Measurements from ENCODE around the gene METRN.
A peak's percentile ranks its signal among the peaks of the same experiment; 100 is the strongest.

Gene METRN

DNA sequence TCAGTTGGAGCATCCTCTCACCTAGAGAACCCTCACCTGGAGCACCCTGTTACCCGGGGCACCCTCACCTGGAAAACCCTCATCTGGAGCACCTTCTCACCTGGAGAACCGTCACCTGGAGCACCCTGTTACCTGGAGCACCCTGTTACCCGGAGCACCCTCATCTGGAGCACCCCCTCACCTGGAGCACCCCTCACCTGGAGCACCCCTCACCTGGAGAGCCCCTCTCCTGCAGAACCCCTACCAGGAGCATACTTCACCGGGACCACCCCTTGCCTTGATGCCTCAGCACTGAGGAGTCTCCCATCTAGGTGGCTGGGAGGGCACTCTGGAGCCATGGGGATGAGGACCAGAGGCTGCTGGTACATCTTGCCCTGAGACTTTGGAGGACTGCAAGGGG lies 6.0 kb upstream of the METRN start:
- CTCF ChIA-PET: interaction anchor here (0.6 kb wide), 1 partner anchor 394 kb away, joined by 3 read pairs; no protein-coding TSS in a partner anchor
- POLR2A ChIA-PET (ENCODE audit: low non-redundant PET): interaction anchor here (0.6 kb wide), 1 partner anchor 1088 kb away, joined by 3 read pairs; no protein-coding TSS in a partner anchor
- TF ChIP-seq, protein P1, sequence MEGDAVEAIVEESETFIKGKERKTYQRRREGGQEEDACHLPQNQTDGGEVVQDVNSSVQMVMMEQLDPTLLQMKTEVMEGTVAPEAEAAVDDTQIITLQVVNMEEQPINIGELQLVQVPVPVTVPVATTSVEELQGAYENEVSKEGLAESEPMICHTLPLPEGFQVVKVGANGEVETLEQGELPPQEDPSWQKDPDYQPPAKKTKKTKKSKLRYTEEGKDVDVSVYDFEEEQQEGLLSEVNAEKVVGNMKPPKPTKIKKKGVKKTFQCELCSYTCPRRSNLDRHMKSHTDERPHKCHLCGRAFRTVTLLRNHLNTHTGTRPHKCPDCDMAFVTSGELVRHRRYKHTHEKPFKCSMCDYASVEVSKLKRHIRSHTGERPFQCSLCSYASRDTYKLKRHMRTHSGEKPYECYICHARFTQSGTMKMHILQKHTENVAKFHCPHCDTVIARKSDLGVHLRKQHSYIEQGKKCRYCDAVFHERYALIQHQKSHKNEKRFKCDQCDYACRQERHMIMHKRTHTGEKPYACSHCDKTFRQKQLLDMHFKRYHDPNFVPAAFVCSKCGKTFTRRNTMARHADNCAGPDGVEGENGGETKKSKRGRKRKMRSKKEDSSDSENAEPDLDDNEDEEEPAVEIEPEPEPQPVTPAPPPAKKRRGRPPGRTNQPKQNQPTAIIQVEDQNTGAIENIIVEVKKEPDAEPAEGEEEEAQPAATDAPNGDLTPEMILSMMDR (conservative IDR thresholded peaks at IDR 0.05; ENCODE audit: low read depth): no peak

DNA sequence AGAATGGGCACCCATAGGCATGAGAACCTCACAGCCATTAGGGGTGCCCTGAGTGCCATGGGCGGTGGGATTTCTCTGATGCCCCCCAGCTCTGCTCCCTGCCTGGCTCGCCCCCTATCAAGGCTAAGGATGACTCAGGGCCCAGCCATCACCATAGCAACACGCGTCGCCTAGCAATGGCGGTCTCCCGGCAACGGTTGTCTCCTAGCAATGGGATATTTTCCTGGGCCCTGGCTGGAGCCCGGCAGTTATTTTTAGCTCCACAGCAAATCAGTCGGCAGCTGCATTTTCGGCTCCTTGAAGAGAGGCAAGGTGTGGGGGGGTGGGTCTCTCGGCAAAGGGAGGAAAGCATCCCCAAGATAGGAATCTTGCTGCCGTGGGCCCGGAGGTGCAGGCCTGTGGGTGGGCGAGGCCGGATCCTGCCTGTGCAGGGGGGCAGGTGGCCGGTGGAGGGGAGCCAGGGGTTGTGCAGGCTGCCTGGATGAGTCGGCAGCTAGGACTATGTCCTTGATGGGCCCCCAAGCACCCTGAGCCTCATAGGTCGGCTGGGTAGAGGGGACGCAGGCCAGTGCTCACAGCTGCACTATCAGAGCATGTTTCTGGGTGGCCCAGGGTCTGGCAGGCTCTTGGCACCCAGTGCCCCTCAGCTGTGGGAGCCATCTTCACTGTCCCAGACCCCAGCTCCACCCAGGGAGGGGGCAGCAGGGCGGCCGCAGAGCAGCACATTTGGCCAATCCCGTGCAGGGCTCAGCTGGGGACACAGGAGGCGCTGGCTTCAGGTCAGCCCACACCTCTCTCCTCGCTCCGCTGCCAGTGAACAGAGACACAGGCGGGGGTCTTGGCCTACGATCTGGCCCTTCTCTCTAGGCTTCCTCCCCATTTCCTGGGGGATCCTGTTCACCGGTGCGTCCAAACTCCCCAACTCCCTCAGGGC lies 5.1 kb upstream of the METRN start:
- DNase-seq (ENCODE audit: low spot score): peak; percentile 70
- TF ChIP-seq, protein P1 (conservative IDR thresholded peaks at IDR 0.05; ENCODE audit: low read depth): no peak
- ChIA-PET CTCF (interaction anchor here (0.6 kb wide), 1 partner anchor 393 kb away, joined by 3 read pairs; no protein-coding TSS in a partner anchor), POLR2A (ENCODE audit: low non-redundant PET) (interaction anchor here (0.6 to 0.9 kb wide), 2 partner anchors 78 to 1087 kb away, joined by 3 read pairs; partner anchors contain the start of genes CHTF18 and RPUSD1)
- peak overlapping the region; percentile 95 for H3K27ac ChIP-seq

More for the DNA sequence above, 6.0 kb upstream of the METRN start:
- H3K27ac ChIP-seq: peak overlapping the region; percentile 95
- no peak for DNase-seq (ENCODE audit: low spot score)

DNA sequence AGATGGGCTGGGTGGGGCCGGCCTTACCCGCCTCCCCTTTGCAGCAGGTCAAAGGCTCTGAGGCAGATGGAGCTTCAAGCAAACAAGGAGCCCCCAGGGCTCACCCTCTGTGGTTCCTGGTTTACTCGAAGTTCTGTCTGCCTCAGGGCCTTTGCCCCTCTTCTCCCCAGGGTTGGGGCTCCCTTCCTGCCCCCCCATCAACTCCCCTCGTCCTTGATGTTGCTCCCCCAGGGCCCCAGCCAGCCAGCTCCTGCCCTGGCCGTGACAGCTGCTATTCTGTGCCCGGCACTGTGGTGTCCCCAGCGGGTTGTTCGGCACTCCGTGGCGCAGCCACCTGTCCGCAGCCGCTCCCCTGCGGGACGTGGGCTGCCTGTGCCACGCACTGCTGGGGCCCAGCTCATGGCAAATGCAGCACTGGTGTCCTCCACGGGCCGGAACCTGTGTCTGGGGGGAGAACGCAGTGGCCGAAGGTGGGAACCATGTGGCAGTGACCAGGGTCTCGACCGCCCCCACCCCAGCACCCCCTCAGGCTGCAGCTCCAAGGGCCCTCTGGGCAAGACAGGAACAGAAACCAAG lies 4.3 kb upstream of the METRN start:
- TF ChIP-seq, protein P1 (conservative IDR thresholded peaks at IDR 0.05; ENCODE audit: low read depth): no peak

DNA sequence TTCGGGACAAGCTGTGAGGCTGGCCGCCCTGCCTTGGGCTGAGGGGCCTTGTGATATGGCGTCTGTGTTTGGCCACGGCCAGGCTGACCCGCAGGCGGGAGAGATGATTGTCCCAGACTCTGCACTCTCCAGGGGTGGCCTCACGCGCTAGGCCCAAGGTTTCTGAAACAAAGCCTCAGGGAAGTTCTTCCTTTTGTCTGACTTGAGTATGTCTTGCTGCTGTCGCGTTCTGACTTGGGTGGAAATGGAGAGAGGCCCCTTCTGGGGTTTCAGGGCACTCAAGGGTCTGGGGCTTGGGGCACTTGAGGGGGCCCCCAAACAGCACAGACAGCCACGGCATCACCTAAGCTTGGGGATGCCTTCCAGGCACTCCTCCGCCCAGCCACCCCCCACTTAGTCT lies 3.8 kb upstream of the METRN start:
- CTCF ChIA-PET: interaction anchor here (0.5 to 0.9 kb wide), 3 partner anchors 22 to 92 kb away, joined by 3 to 4 read pairs (median 3); partner anchors contain the start of gene RPUSD1
- POLR2A ChIA-PET (ENCODE audit: low non-redundant PET): interaction anchor here (0.6 to 0.9 kb wide), 2 partner anchors 22 to 77 kb away, joined by 3 read pairs; partner anchors contain the start of genes CHTF18 and RPUSD1
- H3K27ac ChIP-seq: peak overlapping the region; percentile 95
- TF ChIP-seq, protein P1 (conservative IDR thresholded peaks at IDR 0.05; ENCODE audit: low read depth): no peak
- DNase-seq (ENCODE audit: low spot score): no peak

More for the DNA sequence above, 4.3 kb upstream of the METRN start:
- DNase-seq (ENCODE audit: low spot score): no peak
- ChIA-PET POLR2A (ENCODE audit: low non-redundant PET) (interaction anchor here (0.6 to 0.9 kb wide), 2 partner anchors 22 to 78 kb away, joined by 3 read pairs; partner anchors contain the start of genes CHTF18 and RPUSD1), CTCF (interaction anchor here (0.5 to 0.9 kb wide), 3 partner anchors 23 to 93 kb away, joined by 3 to 4 read pairs (median 3); partner anchors contain the start of gene RPUSD1)
- peak overlapping the region; percentile 95 for H3K27ac ChIP-seq

DNA sequence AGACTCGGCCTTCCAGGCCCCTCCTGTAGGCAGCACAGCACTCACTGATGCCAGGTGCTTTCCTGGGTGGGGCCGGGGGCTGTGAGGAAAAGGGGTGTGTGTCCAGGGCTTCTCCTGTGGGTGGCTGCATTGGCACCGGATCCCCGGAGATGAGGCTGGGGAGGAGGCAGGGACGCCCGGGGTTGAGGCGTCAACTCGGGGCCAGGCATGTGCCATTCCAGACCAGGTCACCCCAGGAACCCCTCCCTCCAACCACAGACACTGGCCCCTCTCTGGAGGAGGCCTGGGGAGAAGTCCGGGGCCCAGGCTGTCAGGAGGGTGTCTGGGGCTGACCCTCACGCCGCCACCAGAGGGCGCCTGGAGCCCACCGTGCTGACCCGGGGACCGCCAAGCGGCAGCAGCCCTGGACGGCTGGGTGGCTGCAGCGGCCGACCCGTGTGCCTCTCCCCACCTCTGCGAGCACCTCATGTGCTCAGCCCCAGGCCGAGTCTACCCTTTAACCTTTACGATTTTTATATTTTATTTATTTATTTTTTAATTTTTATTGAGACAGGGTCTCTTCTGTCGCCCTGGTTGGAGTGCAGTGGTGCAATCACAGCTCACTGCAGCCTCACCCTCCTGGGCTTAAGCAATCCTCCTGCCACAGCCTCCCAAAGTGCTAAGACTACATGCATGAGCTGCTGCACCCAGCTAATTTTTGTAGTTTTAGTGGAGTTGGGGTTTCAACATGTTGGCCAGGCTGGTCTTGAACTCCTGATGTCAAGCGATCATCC lies 3.2 kb upstream of the METRN start:
- DNase-seq (ENCODE audit: low spot score): peak; percentile 70
- CTCF ChIA-PET: interaction anchor here (0.6 to 1.8 kb wide), 9 partner anchors 9 to 637 kb away, joined by 3 to 11 read pairs (median 3); partner anchors contain the start of genes ANTKMT, CIAO3 and RPUSD1
- H3K27ac ChIP-seq: peak overlapping the region; percentile 95
- POLR2A ChIA-PET (ENCODE audit: low non-redundant PET): interaction anchor here (0.6 to 0.7 kb wide), 2 partner anchors 23 to 74 kb away, joined by 3 read pairs; no protein-coding TSS in a partner anchor
- TF ChIP-seq, protein P1 (conservative IDR thresholded peaks at IDR 0.05; ENCODE audit: low read depth): peak; percentile 92

Data from RWPE1 (cell line).